HCT116 (cell line): ENCODE results near the gene OSBPL1A. TPM values are rescaled to one million over a fixed set of nuclear protein-coding genes. Genes with fewer than 3 reads are reported as not detected.

Experiments
- ATAC-seq: fragments of 200-7000 bp; cut with Tn5 transposase; 2 replicates; pipeline ENCODE4 v1.9.1; 2020; ENCODE audit warnings: mild to moderate bottlenecking, moderate library complexity
- BruUV-seq: library from RNA; stranded (reverse); fragments of 400-500 nt; replicated peaks from 2 replicates; lab custom pipeline; 2021; lab: Mats Ljungman, UMichigan
- CTCF ChIA-PET: fragments of 300-600 bp; sonication (Branson Sonifier 250); formaldehyde crosslinking; loops from one replicate; lab custom pipeline; 2021; ENCODE audit warnings: antibody characterized with exemption; lab: Charles Lee
- POLR2A ChIA-PET: fragments of 300-600, 350-600 bp; sonication (Branson Sonifier 250); formaldehyde crosslinking; loops from one replicate; lab custom pipeline; 2021; ENCODE audit warnings: antibody characterized with exemption; lab: Charles Lee
- RAD21 ChIA-PET, 2 experiments: fragments of 300-600 bp; sonication (Branson Sonifier 250); formaldehyde crosslinking; loops; one replicate each; lab custom pipeline; 2023; ENCODE audit warnings: low total read pairs in 2 of 2; ENCODE audit not compliant: uncharacterized antibody in 2 of 2, unreplicated experiment in 2 of 2, low non-redundant PET in 1 of 2; lab: Charles Lee
- DNase-seq: peaks from one replicate; pipeline ENCODE4 v3.0.0-alpha.2; 2010; ENCODE audit warnings: low read depth, low spot score
- H2AFZ ChIP-seq: fragments of 200-600 bp; shearing (Covaris generic), sonication (generic); 2 replicates; pipeline ENCODE4 v1.6.1; 2017; ENCODE audit warnings: low read depth, mixed run types, mixed read lengths, antibody characterized with exemption, low read length; ENCODE audit not compliant: poor library complexity, severe bottlenecking
- H3K27ac ChIP-seq: 2 replicates; pipeline ENCODE4 v1.5.1; 2012; ENCODE audit warnings: low read depth, low read length
- H3K27me3 ChIP-seq: fragments of 200-600 bp; sonication (generic); 2 replicates; pipeline ENCODE4 v1.6.1; 2016; ENCODE audit warnings: mixed run types, low read length, mixed read lengths; ENCODE audit not compliant: insufficient read depth
- H3K36me3 ChIP-seq, 2 experiments: fragments of 200-500 bp in 1 of 2; fragments of 200-600 bp in 1 of 2; sonication (Bioruptor generic) in 1 of 2; sonication (generic) in 1 of 2; 2 replicates each; pipeline versions ENCODE4 v1.5.1 to v1.6.1; 2014 to 2016; ENCODE audit warnings: low read length in 2 of 2, inconsistent platforms in 1 of 2, mixed read lengths in 1 of 2, mixed run types in 1 of 2; ENCODE audit not compliant: insufficient read depth in 2 of 2, control insufficient read depth in 1 of 2
- H3K4me1 ChIP-seq, 2 experiments: fragments of 200-600 bp in 1 of 2; sonication (generic) in 1 of 2; 2 replicates each; pipeline versions ENCODE4 v1.5.1 to v1.6.1; 2012 to 2017; ENCODE audit warnings: low read length in 2 of 2, inconsistent platforms in 1 of 2, mild to moderate bottlenecking in 1 of 2, mixed read lengths in 1 of 2, mixed run types in 1 of 2, moderate library complexity in 1 of 2; ENCODE audit not compliant: insufficient read depth in 2 of 2, control insufficient read depth in 1 of 2
- H3K4me2 ChIP-seq: fragments of 200-600 bp; sonication (generic); 2 replicates; pipeline ENCODE4 v1.6.1; 2017; ENCODE audit warnings: mixed run types, low read length, mixed read lengths
- H3K4me3 ChIP-seq, 2 experiments: fragments of 200-600 bp in 1 of 2; sonication (generic) in 1 of 2; replicated peaks in 1 of 2; 2 replicates each; pipeline ENCODE4 v1.5.1; 2011 to 2016; ENCODE audit warnings: low read length in 2 of 2, control low read depth in 1 of 2, low read depth in 1 of 2, mild to moderate bottlenecking in 1 of 2, mixed read lengths in 1 of 2, mixed run types in 1 of 2
- H3K79me2 ChIP-seq: fragments of 200-600 bp; sonication (generic); 2 replicates; pipeline ENCODE4 v1.6.1; 2017; ENCODE audit warnings: mild to moderate bottlenecking, mixed run types, low read length, moderate library complexity, mixed read lengths; ENCODE audit not compliant: insufficient read depth
- H3K9ac ChIP-seq: fragments of 200-600 bp; sonication (generic); 2 replicates; pipeline ENCODE4 v1.6.1; 2016; ENCODE audit warnings: low read length, mixed read lengths
- H3K9me2 ChIP-seq: fragments of 200-600 bp; sonication (generic), shearing (Covaris generic); 2 replicates; pipeline ENCODE4 v1.6.1; 2017; ENCODE audit warnings: mixed run types, mild to moderate bottlenecking, moderate library complexity; ENCODE audit not compliant: insufficient read depth
- H3K9me3 ChIP-seq, 2 experiments: fragments of 200-500 bp in 1 of 2; fragments of 200-600 bp in 1 of 2; sonication (Bioruptor generic) in 1 of 2; sonication (generic) in 1 of 2; 2 replicates each; pipeline ENCODE4 v1.6.1; 2014 to 2017; ENCODE audit warnings: low read length in 2 of 2, mixed read lengths in 2 of 2, inconsistent platforms in 1 of 2, low read depth in 1 of 2, mild to moderate bottlenecking in 1 of 2, mixed run types in 1 of 2, moderate library complexity in 1 of 2; ENCODE audit not compliant: control insufficient read depth in 1 of 2, insufficient read depth in 1 of 2
- H4K20me1 ChIP-seq: fragments of 200-600 bp; sonication (generic), shearing (Covaris generic); 2 replicates; pipeline ENCODE4 v1.6.1; 2017; ENCODE audit warnings: mixed run types, mild to moderate bottlenecking, moderate library complexity; ENCODE audit not compliant: insufficient read depth
- ATF3 ChIP-seq: IDR thresholded peaks from 2 replicates; pipeline ENCODE4 v1.6.1; 2012
- CBX3 ChIP-seq: IDR thresholded peaks from 2 replicates; pipeline ENCODE4 v1.6.1; 2012; ENCODE audit warnings: low read depth
- CEBPB ChIP-seq: IDR thresholded peaks from 2 replicates; pipeline ENCODE4 v1.6.1; 2012; ENCODE audit warnings: low read depth
- EZH2 ChIP-seq: fragments of 200-600 bp; sonication (generic); IDR thresholded peaks from 2 replicates; pipeline ENCODE4 v1.6.1; 2017; ENCODE audit warnings: antibody characterized with exemption, mixed run types
- EZH2phosphoT487 ChIP-seq: fragments of 200-600 bp; IDR thresholded peaks from 2 replicates; pipeline ENCODE4 v1.6.1; 2018; ENCODE audit warnings: antibody characterized with exemption, borderline replicate concordance
- FOSL1 ChIP-seq: IDR thresholded peaks from 2 replicates; pipeline ENCODE4 v1.6.1; 2012; ENCODE audit warnings: low read depth
- JUND ChIP-seq: IDR thresholded peaks from 2 replicates; pipeline ENCODE4 v1.6.1; 2012
- POLR2A ChIP-seq: IDR thresholded peaks from 2 replicates; pipeline ENCODE4 v1.7.0; 2011; ENCODE audit warnings: borderline replicate concordance; ENCODE audit not compliant: insufficient read depth, insufficient read length; ENCODE audit errors: extremely low read depth
- POLR2AphosphoS5 ChIP-seq: IDR thresholded peaks from 2 replicates; pipeline ENCODE4 v1.6.1; 2011; ENCODE audit warnings: mild to moderate bottlenecking, low read depth, low read length, moderate library complexity
- RAD21 ChIP-seq: IDR thresholded peaks from 2 replicates; pipeline ENCODE4 v1.6.1; 2012; ENCODE audit warnings: low read depth, mild to moderate bottlenecking
- REST ChIP-seq: IDR thresholded peaks from 2 replicates; pipeline ENCODE4 v1.6.1; 2012; ENCODE audit warnings: low read depth
- SP1 ChIP-seq: IDR thresholded peaks from 2 replicates; pipeline ENCODE4 v1.6.1; 2012; ENCODE audit warnings: low read depth
- SRF ChIP-seq: IDR thresholded peaks from 2 replicates; pipeline ENCODE4 v1.6.1; 2012; ENCODE audit warnings: low read depth
- TCF7L2 ChIP-seq: IDR thresholded peaks from 2 replicates; pipeline ENCODE4 v1.7.0; 2011; ENCODE audit warnings: borderline replicate concordance, inconsistent platforms; ENCODE audit not compliant: insufficient read depth, insufficient read length; ENCODE audit errors: extremely low read depth
- YY1 ChIP-seq: IDR thresholded peaks from 2 replicates; pipeline ENCODE4 v1.6.1; 2011; ENCODE audit warnings: low read length, low read depth, moderate library complexity, mild to moderate bottlenecking; ENCODE audit not compliant: insufficient replicate concordance; ENCODE audit errors: extremely low read depth
- ZFX ChIP-seq: fragments of 450-650 bp; IDR thresholded peaks from 2 replicates; pipeline ENCODE4 v1.6.1; 2017
- ZNF274 ChIP-seq: fragments of 200-500 bp; sonication (Bioruptor generic); IDR thresholded peaks from 2 replicates; pipeline ENCODE4 v1.6.1; 2014; ENCODE audit warnings: mild to moderate bottlenecking, low read depth, low read length, inconsistent platforms
- intact Hi-C: fragments of 100-400 bp; cut with micrococcal nuclease; formaldehyde crosslinking; loops from 2 replicates; pipeline ENCODE4 v1.10.0; 2022
- total RNA-seq: library from RNA; stranded (reverse); gene quantifications from one replicate; pipeline ENCODE4 v1.2.1, GENCODE V29; 2021; ENCODE audit not compliant: unreplicated experiment
- TF ChIP-seq, protein P1 (sequence below), 3 experiments: fragments of 200-600 bp in 1 of 3; sonication (generic) in 1 of 3; IDR thresholded peaks in 2 of 3; conservative IDR thresholded peaks in 1 of 3; 2 replicates each; pipeline ENCODE4 v1.5.1; 2012 to 2017; ENCODE audit warnings: low read depth in 2 of 3, low read length in 2 of 3, antibody characterized with exemption in 1 of 3, borderline replicate concordance in 1 of 3, control low read depth in 1 of 3, mild to moderate bottlenecking in 1 of 3, mixed read lengths in 1 of 3, mixed run types in 1 of 3, moderate library complexity in 1 of 3; ENCODE audit not compliant: insufficient read depth in 1 of 3
- TF ChIP-seq, protein P2 (sequence below): IDR thresholded peaks from 2 replicates; pipeline ENCODE4 v1.6.1; 2012
- TF ChIP-seq, protein P3 (sequence below): IDR thresholded peaks from 2 replicates; pipeline ENCODE4 v1.6.1; 2011; ENCODE audit warnings: mild to moderate bottlenecking, low read length, moderate library complexity; ENCODE audit not compliant: insufficient replicate concordance; ENCODE audit errors: extremely low read depth

Gene OSBPL1A
- total RNA-seq, 1 experiment from 2014 or later = 18.9 TPM

DNA sequence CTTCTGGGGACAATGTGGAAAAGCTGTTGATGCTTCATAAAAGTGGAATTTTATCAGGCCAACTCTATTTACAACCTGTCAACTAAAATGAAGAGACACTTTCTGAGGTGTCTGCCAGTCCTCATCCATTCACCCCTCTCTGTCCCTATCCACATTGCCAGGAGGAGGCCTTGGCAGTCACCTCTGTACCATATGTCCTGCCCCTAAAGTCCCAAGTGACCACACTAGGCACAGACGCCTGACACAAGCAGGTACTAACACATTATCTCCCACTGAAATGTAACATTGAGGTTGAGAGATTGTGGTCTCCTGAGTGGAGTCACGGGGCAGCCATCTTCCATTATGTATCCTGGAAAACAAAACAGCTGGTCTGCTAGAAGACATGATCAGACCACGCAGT is 71.4 kb downstream of the OSBPL1A start:
- no peak overlapping the region for H2AFZ ChIP-seq
- TF ChIP-seq EZH2 (no peak), SP1 (no peak), TCF7L2 (no peak), ZNF274 (no peak), ZFX (no peak), POLR2A (no peak), CEBPB (no peak), JUND (no peak), ATF3 (no peak), YY1 (no peak), CBX3 (no peak), FOSL1 (no peak), REST (no peak), SRF (no peak), POLR2AphosphoS5 (no peak), RAD21 (no peak), EZH2phosphoT487 (no peak)
- TF ChIP-seq, protein P1, sequence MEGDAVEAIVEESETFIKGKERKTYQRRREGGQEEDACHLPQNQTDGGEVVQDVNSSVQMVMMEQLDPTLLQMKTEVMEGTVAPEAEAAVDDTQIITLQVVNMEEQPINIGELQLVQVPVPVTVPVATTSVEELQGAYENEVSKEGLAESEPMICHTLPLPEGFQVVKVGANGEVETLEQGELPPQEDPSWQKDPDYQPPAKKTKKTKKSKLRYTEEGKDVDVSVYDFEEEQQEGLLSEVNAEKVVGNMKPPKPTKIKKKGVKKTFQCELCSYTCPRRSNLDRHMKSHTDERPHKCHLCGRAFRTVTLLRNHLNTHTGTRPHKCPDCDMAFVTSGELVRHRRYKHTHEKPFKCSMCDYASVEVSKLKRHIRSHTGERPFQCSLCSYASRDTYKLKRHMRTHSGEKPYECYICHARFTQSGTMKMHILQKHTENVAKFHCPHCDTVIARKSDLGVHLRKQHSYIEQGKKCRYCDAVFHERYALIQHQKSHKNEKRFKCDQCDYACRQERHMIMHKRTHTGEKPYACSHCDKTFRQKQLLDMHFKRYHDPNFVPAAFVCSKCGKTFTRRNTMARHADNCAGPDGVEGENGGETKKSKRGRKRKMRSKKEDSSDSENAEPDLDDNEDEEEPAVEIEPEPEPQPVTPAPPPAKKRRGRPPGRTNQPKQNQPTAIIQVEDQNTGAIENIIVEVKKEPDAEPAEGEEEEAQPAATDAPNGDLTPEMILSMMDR (IDR thresholded peaks at IDR 0.05 in 2 of 3, conservative IDR thresholded peaks at IDR 0.05 in 1 of 3; ENCODE audit: borderline replicate concordance in 1 of 3, insufficient read depth in 1 of 3, low read depth in 2 of 3, low read length in 2 of 3) = no peak
- TF ChIP-seq, protein P2, sequence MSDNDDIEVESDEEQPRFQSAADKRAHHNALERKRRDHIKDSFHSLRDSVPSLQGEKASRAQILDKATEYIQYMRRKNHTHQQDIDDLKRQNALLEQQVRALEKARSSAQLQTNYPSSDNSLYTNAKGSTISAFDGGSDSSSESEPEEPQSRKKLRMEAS = no peak
- TF ChIP-seq, protein P3, sequence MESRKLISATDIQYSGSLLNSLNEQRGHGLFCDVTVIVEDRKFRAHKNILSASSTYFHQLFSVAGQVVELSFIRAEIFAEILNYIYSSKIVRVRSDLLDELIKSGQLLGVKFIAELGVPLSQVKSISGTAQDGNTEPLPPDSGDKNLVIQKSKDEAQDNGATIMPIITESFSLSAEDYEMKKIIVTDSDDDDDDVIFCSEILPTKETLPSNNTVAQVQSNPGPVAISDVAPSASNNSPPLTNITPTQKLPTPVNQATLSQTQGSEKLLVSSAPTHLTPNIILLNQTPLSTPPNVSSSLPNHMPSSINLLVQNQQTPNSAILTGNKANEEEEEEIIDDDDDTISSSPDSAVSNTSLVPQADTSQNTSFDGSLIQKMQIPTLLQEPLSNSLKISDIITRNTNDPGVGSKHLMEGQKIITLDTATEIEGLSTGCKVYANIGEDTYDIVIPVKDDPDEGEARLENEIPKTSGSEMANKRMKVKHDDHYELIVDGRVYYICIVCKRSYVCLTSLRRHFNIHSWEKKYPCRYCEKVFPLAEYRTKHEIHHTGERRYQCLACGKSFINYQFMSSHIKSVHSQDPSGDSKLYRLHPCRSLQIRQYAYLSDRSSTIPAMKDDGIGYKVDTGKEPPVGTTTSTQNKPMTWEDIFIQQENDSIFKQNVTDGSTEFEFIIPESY = no peak
- TF ChIP-seq, all 23 proteins: peak for 0
- H3K9ac ChIP-seq = no peak overlapping the region
- no peaks in the 10 kb centered on the region for H3K27me3 ChIP-seq
- BruUV-seq = no TSS peak
- H3K36me3 ChIP-seq = no peaks in the 10 kb centered on the region
- DNase-seq (no peak), ATAC-seq (no peak)
- no peaks in the 10 kb centered on the region for H3K9me2 ChIP-seq
- H3K4me1 ChIP-seq = peaks cover 0 to 7% of the 10 kb centered on the region in 2 experiments; a peak in 1 of 4 replicates
- ChIA-PET CTCF (no interaction called here), POLR2A (no interaction called here), RAD21 (no interaction called here)
- H3K9me3 ChIP-seq = no peaks in the 10 kb centered on the region
- H4K20me1 ChIP-seq = no peaks in the 10 kb centered on the region
- H3K4me3 ChIP-seq = no peak overlapping the region
- no peak overlapping the region for H3K27ac ChIP-seq
- no peak overlapping the region for H3K4me2 ChIP-seq
- intact Hi-C loops = no loop called here
- H3K79me2 ChIP-seq = no peaks in the 10 kb centered on the region
